Keratinocyte (primary cell): ENCODE results near the gene RNF180.

Source experiments
- CTCF ChIP-seq, 3 experiments: IDR thresholded peaks in 1 of 3; conservative IDR thresholded peaks in 1 of 3; optimal IDR thresholded peaks in 1 of 3; 2 replicates in 2 of 3; 3 replicates in 1 of 3; pipeline versions ENCODE3 to v1.5.1; 2011; ENCODE audit warnings: low read length in 3 of 3, mild to moderate bottlenecking in 3 of 3, moderate library complexity in 2 of 3, control low read depth in 1 of 3, inconsistent platforms in 1 of 3; ENCODE audit not compliant: insufficient read depth in 2 of 3; ENCODE audit errors: extremely low read depth in 1 of 3
- EZH2 ChIP-seq: IDR thresholded peaks from one replicate; pipeline ENCODE4 v1.6.1; 2012; ENCODE audit warnings: inconsistent platforms, mild to moderate bottlenecking, low read length, moderate library complexity

GRCh38 chr5:64214132-64214531, 48.5 kb downstream of the RNF180 start:
- no peak for TF ChIP-seq CTCF (optimal IDR thresholded peaks at IDR 0.05 in 1 of 3, IDR thresholded peaks at IDR 0.05 in 1 of 3, conservative IDR thresholded peaks at IDR 0.05 in 1 of 3; ENCODE audit: extremely low read depth in 1 of 3, insufficient read depth in 2 of 3, low read length in 3 of 3)
- no peak for TF ChIP-seq EZH2
